NB4 (cell line): Measurements from ENCODE around the gene CHRM4.

Source experiments
- DNase-seq: peaks from one replicate; pipeline ENCODE4 v3.0.0; 2010; ENCODE audit warnings: low read depth
- H3K4me3 ChIP-seq: one replicate; pipeline ENCODE4 v1.5.1; 2011; ENCODE audit warnings: mild to moderate bottlenecking, low read depth, low read length, moderate library complexity
- MYC ChIP-seq: IDR thresholded peaks from 2 replicates; pipeline ENCODE4 v1.6.1; 2011; ENCODE audit warnings: low read depth, low read length
- POLR2A ChIP-seq: IDR thresholded peaks from 2 replicates; pipeline ENCODE4 v1.6.1; 2011; ENCODE audit warnings: mild to moderate bottlenecking; ENCODE audit not compliant: insufficient read length; ENCODE audit errors: extremely low read depth
- TF ChIP-seq, protein P1 (sequence below): IDR thresholded peaks from 2 replicates; pipeline ENCODE4 v1.6.1; 2011; ENCODE audit warnings: low read depth, low read length
- TF ChIP-seq, protein P2 (sequence below): IDR thresholded peaks from one replicate; pipeline ENCODE4 v1.5.1; 2012; ENCODE audit warnings: low read depth, low read length

Gene CHRM4

DNA sequence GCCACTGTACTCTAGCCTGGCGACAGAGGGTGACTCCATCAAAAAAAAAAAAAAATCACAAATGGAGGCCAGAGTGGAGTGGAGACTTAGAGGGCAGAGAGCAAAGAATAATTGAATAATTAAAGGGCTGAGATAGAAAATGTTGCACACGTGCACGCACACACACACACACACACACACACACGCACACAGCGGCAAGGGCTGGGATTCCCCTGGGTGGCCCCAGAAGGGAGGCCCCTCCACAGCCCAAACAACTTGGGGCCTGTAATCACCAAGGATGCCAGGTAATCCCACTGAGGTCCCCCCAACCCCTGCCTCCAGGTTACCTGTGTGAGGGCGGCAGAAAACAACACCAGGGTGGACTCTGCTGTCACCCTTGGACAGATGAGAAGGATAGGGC is 56.3 kb downstream of the CHRM4 start:
- no peak overlapping the region for H3K4me3 ChIP-seq
- TF ChIP-seq POLR2A (no peak), MYC (no peak)
- TF ChIP-seq, protein P1, sequence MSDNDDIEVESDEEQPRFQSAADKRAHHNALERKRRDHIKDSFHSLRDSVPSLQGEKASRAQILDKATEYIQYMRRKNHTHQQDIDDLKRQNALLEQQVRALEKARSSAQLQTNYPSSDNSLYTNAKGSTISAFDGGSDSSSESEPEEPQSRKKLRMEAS = no peak
- TF ChIP-seq, protein P2, sequence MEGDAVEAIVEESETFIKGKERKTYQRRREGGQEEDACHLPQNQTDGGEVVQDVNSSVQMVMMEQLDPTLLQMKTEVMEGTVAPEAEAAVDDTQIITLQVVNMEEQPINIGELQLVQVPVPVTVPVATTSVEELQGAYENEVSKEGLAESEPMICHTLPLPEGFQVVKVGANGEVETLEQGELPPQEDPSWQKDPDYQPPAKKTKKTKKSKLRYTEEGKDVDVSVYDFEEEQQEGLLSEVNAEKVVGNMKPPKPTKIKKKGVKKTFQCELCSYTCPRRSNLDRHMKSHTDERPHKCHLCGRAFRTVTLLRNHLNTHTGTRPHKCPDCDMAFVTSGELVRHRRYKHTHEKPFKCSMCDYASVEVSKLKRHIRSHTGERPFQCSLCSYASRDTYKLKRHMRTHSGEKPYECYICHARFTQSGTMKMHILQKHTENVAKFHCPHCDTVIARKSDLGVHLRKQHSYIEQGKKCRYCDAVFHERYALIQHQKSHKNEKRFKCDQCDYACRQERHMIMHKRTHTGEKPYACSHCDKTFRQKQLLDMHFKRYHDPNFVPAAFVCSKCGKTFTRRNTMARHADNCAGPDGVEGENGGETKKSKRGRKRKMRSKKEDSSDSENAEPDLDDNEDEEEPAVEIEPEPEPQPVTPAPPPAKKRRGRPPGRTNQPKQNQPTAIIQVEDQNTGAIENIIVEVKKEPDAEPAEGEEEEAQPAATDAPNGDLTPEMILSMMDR = no peak
- DNase-seq = no peak

DNA sequence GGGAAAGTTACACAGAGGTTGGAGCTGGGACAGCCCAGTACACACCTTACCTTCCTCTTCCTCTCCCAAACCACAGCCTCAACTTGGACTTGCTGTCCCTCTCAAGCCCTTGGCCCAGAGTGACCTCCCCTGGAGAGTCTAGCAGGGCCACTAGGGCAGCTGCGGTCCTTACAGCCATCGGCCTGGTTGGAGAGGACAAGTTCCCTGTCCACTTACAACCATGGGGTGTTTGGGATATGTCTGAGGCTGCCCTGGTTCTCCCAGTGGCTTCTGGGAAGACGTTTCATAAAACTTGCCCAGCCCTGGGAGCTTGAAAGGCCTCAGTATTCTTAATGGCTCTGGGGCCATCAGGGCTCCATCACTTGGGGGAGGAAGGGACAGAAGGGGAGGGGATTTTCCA is 57.4 kb downstream of the CHRM4 start:
- no peak overlapping the region for H3K4me3 ChIP-seq
- no peak for DNase-seq
- TF ChIP-seq MYC = no peak
- TF ChIP-seq, protein P1 = no peak
- no peak for TF ChIP-seq POLR2A
- TF ChIP-seq, protein P2 = no peak
